AG04449 (cell line): ENCODE measurements around the gene PSMA7.

Experiments used
- CTCF ChIA-PET: fragments of 350-600 bp; formaldehyde crosslinking; extraction: SDS; loops from one replicate; lab custom pipeline; 2021; ENCODE audit warnings: antibody characterized with exemption; lab: Yijun Ruan, JAX
- POLR2A ChIA-PET: fragments of 400-600, 350-600 bp; formaldehyde crosslinking; extraction: SDS; loops from one replicate; lab custom pipeline; 2020; ENCODE audit warnings: antibody characterized with exemption, inconsistent platforms; lab: Yijun Ruan, JAX
- DNase-seq: peaks from one replicate; pipeline ENCODE4 v3.0.0-alpha.2; 2010; ENCODE audit warnings: low read depth, low spot score
- H3K4me3 ChIP-seq: 2 replicates; pipeline ENCODE4 v1.5.1; 2011; ENCODE audit warnings: low read depth, mild to moderate bottlenecking, control low read depth, low read length
- TF ChIP-seq, protein P1 (sequence below): IDR thresholded peaks from one replicate; pipeline ENCODE4 v1.5.1; 2011; ENCODE audit warnings: mild to moderate bottlenecking, moderate library complexity, low read length, control low read depth, inconsistent platforms; ENCODE audit not compliant: insufficient read depth; ENCODE audit errors: missing control alignments

The PSMA7 gene

GRCh38 chr20:62167474-62167873, 24.3 kb upstream of the PSMA7 start:
- ChIA-PET CTCF (interaction anchor here (1.1 to 1.4 kb wide), 4 partner anchors 11 to 157 kb away, joined by 3 to 6 read pairs (median 4); no protein-coding TSS in a partner anchor), POLR2A (no interaction called here)
- TF ChIP-seq, protein P1, sequence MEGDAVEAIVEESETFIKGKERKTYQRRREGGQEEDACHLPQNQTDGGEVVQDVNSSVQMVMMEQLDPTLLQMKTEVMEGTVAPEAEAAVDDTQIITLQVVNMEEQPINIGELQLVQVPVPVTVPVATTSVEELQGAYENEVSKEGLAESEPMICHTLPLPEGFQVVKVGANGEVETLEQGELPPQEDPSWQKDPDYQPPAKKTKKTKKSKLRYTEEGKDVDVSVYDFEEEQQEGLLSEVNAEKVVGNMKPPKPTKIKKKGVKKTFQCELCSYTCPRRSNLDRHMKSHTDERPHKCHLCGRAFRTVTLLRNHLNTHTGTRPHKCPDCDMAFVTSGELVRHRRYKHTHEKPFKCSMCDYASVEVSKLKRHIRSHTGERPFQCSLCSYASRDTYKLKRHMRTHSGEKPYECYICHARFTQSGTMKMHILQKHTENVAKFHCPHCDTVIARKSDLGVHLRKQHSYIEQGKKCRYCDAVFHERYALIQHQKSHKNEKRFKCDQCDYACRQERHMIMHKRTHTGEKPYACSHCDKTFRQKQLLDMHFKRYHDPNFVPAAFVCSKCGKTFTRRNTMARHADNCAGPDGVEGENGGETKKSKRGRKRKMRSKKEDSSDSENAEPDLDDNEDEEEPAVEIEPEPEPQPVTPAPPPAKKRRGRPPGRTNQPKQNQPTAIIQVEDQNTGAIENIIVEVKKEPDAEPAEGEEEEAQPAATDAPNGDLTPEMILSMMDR, result no peak
- H3K4me3 ChIP-seq, result no peak overlapping the region
- no peak for DNase-seq

DNA sequence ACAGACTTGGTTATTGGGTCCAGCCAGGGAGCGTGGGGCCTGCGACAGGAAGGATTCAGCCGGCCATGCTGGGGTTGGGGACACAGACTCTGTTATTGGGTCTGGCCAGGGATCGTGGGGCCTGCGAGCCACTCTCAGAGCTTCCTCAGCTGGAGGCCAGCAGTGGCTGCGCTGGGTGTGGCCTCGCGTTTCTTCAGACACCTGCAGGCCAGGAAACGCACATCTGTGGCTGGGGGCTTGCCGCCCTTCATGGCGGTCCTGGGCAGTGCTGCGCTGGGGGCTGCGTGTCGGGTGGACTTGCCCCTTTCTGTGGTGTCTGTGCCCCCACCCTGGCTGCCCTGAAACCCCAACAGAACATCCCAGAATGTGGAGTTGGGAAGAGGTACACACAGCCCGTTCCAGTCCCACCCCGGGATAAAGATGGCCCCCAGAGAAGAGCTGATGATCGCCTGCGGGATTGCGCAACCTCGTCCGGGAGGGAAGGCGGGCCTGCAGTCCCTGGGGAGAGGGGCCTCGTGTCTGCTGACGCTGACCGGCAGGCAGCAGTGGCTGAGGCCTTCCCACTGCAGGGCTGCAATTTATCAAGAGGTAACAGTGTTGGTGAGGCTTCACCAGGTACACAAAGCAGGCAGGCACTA, 22.7 kb upstream of the PSMA7 start:
- TF ChIP-seq, protein P1, result no peak
- ChIA-PET CTCF (interaction anchor here (1.1 to 1.4 kb wide), 2 partner anchors 9 to 21 kb away, joined by 3 to 6 read pairs; no protein-coding TSS in a partner anchor), POLR2A (no interaction called here)
- DNase-seq, result no peak
- H3K4me3 ChIP-seq, result no peak overlapping the region

DNA sequence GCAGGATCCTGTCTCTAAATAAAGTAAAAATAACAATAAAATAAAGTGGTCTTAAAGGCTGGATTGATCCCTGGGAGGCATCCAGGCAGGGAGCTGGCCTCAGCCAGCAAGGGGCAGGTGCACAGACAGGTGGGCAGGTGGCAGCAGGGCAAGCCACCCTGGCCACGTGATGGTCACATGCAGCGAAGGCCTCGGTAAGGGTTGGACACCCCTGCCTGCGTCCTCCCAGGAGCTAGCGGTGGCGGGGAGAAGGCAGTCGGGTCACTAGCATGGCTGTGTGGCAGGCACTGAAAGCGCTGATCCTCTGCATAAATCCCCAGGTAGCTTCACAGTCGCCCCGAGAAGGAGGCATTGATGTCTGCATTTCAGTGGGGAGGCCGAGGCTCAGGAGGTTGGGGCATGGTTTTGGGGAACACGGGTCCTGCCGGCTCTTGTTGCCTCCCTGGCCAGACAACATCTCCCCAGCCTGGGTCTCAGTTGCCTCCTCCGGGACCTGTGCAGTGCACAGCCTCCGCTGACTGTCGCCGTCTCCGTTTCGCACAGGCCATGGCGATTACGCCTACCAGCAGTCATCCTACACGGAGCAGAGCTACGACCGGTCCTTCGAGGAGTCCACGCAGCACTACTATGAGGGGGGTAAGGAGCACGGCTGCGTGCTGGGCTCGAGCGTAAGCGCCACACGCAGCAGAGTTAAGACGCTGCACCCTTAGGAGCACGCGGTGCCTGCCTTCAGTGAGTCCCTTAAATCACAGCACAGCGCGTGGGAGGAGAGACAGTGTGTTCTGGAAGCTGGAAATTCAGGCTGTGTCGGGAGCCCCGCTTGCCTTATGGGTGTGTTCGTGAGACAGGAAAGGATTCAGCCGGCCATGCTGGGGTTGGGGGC, 21.9 kb upstream of the PSMA7 start:
- no peak overlapping the region for H3K4me3 ChIP-seq
- ChIA-PET CTCF (no interaction called here), POLR2A (no interaction called here)
- TF ChIP-seq, protein P1, result no peak
- no peak for DNase-seq

DNA sequence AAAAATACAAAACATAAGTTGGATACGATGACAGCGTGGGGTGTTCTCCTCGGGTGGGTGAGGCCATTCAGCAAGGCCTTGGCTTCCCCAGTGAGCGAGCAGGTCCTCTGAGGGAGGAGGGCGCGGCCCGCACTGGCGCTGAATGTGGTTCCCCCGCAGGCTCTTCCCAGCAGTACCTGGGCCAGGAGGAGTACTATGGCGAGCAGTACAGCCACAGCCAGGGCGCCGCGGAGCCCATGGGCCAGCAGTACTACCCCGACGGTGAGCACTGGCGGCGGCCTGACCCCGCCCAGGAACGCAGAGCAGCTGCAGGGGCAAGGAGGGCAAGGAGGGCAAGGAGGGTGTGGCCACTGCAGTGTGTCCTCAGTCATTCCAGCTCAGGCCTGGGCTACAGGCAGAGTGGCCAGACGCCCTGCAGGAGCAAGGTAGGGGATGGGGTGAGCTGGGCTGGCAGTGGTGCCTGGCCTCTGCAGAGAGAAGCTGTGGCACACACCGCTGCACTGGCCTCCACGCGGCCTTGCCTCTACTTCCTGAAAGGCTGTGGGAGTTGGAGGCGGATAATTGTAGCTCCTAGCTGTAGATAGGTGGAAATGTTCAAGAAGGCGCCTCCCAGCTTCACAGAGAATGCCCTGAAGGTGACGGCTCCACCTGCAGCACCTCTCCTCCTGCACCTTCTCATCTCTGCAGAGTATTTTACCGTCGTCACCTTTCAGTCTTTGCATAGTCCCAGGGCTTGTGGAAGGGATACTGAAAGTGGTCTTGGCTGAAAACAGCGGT, 21.0 kb upstream of the PSMA7 start:
- ChIA-PET POLR2A (no interaction called here), CTCF (no interaction called here)
- DNase-seq, result no peak
- H3K4me3 ChIP-seq, result no peak overlapping the region
- TF ChIP-seq, protein P1, result no peak

DNA sequence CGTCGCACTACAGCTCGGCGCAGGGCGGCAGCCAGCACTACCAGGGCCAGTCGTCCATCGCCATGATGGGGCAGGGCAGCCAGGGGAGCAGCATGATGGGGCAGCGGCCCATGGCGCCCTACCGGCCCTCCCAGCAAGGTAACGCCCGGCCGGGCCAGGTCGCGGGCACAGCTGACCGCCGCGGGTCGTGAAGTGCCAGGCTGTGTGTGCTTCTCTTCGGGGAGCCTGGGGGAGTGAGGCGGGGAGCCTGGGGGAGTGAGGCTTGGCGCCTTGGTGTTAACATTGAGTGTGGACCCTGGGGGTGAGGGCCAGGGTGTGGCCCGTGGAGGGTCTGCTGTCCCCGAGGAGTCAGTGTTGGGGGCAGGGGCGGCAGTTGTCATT, 20.3 kb upstream of the PSMA7 start:
- POLR2A ChIA-PET, result no interaction called here
- TF ChIP-seq, protein P1, result no peak
- no peak for DNase-seq
- H3K4me3 ChIP-seq, result no peak overlapping the region
- CTCF ChIA-PET, result no interaction called here
